Measurements from ENCODE around the gene WHRN.

Gene WHRN

DNA sequence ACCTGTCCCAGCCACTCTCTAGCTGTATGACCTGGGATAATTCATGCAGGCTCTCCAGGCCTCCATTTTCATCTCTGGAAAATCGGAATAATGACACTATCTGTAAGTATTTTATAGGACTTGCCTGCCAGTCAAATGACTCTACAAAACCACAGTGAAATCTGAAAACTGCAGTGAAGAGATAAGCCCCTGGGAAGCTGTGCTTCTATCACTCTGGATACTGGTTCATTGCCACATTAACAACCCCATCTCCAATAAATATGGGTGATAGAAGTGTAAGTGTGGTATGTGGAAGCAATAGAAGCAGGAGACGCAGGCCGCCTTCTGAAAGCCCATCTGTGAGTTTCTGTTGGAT lies 31.8 kb downstream of the WHRN start:
- H3K4me3 ChIP-seq (ENCODE audit: low read length): no peak overlapping the region
- no peaks in the 10 kb centered on the region for H3K36me3 ChIP-seq (ENCODE audit: control insufficient read depth, insufficient read depth, low read length)
- no peaks in the 10 kb centered on the region for H3K27me3 ChIP-seq (ENCODE audit: control insufficient read depth, insufficient read depth, low read length)
- H3K4me1 ChIP-seq (ENCODE audit: control insufficient read depth, insufficient read depth, low read length): no peaks in the 10 kb centered on the region
- H3K9ac ChIP-seq (ENCODE audit: low read length): no peak overlapping the region
- no peak overlapping the region for H3K27ac ChIP-seq (ENCODE audit: low read depth, low read length)

- Histone ChIP-seq H3K36me3 (ENCODE audit: control insufficient read depth, insufficient read depth, low read length) (no peaks in the 10 kb centered on the region), H3K9ac (ENCODE audit: low read length) (no peak overlapping the region), H3K27ac (ENCODE audit: low read depth, low read length) (no peak overlapping the region), H3K4me1 (ENCODE audit: control insufficient read depth, insufficient read depth, low read length) (no peaks in the 10 kb centered on the region), H3K27me3 (ENCODE audit: control insufficient read depth, insufficient read depth, low read length) (no peaks in the 10 kb centered on the region), H3K4me3 (ENCODE audit: low read length) (no peak overlapping the region)
Observed at GRCh38 chr9:114472765-114473446, 32.4 kb downstream of the WHRN start.

DNA sequence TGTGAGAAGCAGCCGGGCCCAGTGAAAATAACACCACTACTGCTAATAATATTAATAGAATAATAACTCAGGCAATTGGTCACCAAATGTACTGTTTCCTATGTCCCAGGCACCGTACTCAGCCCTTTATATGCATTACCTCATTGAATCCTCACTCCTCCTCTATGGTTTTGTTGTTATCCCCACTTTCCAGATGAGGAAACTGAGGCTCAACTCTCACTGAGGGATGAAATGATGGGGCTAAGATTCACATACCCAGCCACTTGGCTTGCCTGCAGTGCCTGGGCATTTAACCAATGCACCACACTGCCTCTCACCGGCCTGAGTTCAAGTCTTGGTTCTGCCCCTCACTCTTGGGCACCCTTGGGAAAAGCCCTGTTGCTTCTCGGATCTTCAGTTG lies 34.1 kb downstream of the WHRN start:
- H3K36me3 ChIP-seq (ENCODE audit: control insufficient read depth, insufficient read depth, low read length): no peaks in the 10 kb centered on the region
- H3K4me3 ChIP-seq (ENCODE audit: low read length): no peak overlapping the region
- no peaks in the 10 kb centered on the region for H3K4me1 ChIP-seq (ENCODE audit: control insufficient read depth, insufficient read depth, low read length)
- H3K27ac ChIP-seq (ENCODE audit: low read depth, low read length): no peak overlapping the region
- H3K9ac ChIP-seq (ENCODE audit: low read length): no peak overlapping the region
- no peaks in the 10 kb centered on the region for H3K27me3 ChIP-seq (ENCODE audit: control insufficient read depth, insufficient read depth, low read length)

DNA sequence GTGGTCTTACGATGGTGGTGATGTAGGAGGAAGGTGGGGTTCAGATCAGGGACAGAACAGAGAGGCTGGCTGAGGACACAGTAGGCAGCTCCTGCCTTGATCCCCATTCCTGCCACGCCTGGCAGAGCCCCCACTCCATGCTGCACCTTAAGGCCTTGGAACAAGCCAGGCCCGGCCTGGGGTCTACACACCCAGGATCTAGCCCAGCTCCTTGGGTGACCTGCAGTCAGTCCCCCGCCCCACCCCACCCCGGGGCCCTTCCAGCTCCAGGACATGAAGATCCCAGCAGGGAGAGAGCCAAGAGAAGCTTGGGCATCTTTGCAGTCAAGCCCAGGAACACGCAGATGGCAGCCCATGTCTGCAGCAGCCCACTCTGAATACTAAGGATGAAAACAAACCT lies 34.7 kb downstream of the WHRN start:
- Histone ChIP-seq H3K27me3 (ENCODE audit: control insufficient read depth, insufficient read depth, low read length) (no peaks in the 10 kb centered on the region), H3K4me3 (ENCODE audit: low read length) (no peak overlapping the region), H3K9ac (ENCODE audit: low read length) (no peak overlapping the region), H3K27ac (ENCODE audit: low read depth, low read length) (no peak overlapping the region), H3K4me1 (ENCODE audit: control insufficient read depth, insufficient read depth, low read length) (no peaks in the 10 kb centered on the region), H3K36me3 (ENCODE audit: control insufficient read depth, insufficient read depth, low read length) (no peaks in the 10 kb centered on the region)

GRCh38 chr9:114470121-114470520 lies 35.2 kb downstream of the WHRN start:
- no peaks in the 10 kb centered on the region for H3K27me3 ChIP-seq (ENCODE audit: control insufficient read depth, insufficient read depth, low read length)
- H3K27ac ChIP-seq (ENCODE audit: low read depth, low read length): no peak overlapping the region

DNA sequence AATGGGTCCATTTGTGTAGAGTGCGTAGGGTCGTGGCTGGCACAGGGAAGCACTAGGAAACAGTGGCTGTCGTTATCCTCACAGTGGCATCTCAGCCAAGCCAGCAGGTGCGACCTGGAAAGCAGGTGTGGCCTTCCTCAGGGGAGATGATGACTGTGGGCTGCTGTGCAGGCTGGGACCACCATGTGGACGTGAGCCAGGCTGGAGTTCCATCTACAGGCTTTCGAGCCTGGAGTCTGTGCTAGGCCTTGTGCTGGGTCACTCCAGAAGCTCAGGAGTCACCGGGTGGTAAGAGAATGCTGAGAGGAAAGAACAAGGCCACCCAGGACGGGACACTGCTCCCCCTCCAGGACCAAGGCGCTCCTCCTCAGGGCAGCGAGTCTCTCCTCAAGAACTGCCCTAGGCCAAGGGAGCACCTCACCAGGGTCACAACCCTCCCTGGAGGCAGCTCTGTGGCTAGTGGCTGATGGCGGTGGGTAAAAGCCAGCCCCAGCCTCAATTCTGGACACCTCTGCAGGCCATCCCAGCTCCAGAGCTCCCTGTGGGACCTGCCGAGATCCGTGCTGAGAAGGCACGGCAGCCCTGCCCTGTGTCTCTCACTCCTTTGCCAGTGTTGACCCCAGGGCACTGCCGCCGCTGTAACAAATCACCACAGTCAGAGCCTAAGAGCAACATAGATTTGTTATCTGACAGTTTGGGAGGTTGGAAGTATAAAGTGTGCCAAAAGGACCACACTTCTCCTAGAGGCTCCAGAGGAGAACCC lies 36.0 kb downstream of the WHRN start:
- H3K4me1 ChIP-seq (ENCODE audit: control insufficient read depth, insufficient read depth, low read length): no peaks in the 10 kb centered on the region
- no peaks in the 10 kb centered on the region for H3K36me3 ChIP-seq (ENCODE audit: control insufficient read depth, insufficient read depth, low read length)
- H3K27me3 ChIP-seq (ENCODE audit: control insufficient read depth, insufficient read depth, low read length): no peaks in the 10 kb centered on the region
- H3K4me3 ChIP-seq (ENCODE audit: low read length): no peak overlapping the region
- H3K27ac ChIP-seq (ENCODE audit: low read depth, low read length): no peak overlapping the region
- H3K9ac ChIP-seq (ENCODE audit: low read length): no peak overlapping the region

More at GRCh38 chr9:114470121-114470520, 35.2 kb downstream of the WHRN start:
- Histone ChIP-seq H3K36me3 (ENCODE audit: control insufficient read depth, insufficient read depth, low read length) (no peaks in the 10 kb centered on the region), H3K4me3 (ENCODE audit: low read length) (no peak overlapping the region), H3K4me1 (ENCODE audit: control insufficient read depth, insufficient read depth, low read length) (no peaks in the 10 kb centered on the region), H3K9ac (ENCODE audit: low read length) (no peak overlapping the region)

- Histone ChIP-seq H3K36me3 (ENCODE audit: control insufficient read depth, insufficient read depth, low read length) (no peaks in the 10 kb centered on the region), H3K27ac (ENCODE audit: low read depth, low read length) (no peak overlapping the region), H3K27me3 (ENCODE audit: control insufficient read depth, insufficient read depth, low read length) (no peaks in the 10 kb centered on the region), H3K9ac (ENCODE audit: low read length) (no peak overlapping the region), H3K4me3 (ENCODE audit: low read length) (no peak overlapping the region), H3K4me1 (ENCODE audit: control insufficient read depth, insufficient read depth, low read length) (no peaks in the 10 kb centered on the region)
Observed at GRCh38 chr9:114467910-114468309, 37.4 kb downstream of the WHRN start.

DNA sequence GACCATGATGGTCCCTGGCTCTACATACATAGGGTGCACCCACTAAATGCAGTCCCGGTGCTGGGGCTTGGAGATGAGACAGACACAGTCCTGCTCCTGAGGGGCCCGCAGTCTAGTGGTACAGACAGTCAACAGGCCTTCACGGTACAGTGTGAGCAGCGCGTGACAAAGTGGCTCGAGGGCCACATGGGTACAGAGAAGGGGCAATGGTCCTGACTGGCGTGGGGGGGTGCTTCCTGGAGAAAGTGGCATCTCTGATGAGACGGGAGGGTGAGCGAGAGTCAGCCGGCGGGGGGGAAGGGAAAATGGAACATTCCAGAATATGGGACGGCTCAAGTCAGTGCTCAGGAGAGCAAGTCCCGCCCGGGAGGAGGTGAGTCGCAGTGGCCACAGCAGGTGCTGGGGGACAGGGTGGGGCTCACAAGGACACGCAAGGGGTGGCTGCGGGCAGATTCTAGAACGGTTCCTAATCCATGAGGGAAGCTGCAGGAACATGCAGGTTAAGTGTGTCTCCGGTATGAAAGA lies 38.0 kb downstream of the WHRN start:
- no peaks in the 10 kb centered on the region for H3K4me1 ChIP-seq (ENCODE audit: control insufficient read depth, insufficient read depth, low read length)
- no peak overlapping the region for H3K4me3 ChIP-seq (ENCODE audit: low read length)
- H3K27me3 ChIP-seq (ENCODE audit: control insufficient read depth, insufficient read depth, low read length): no peaks in the 10 kb centered on the region
- no peaks in the 10 kb centered on the region for H3K36me3 ChIP-seq (ENCODE audit: control insufficient read depth, insufficient read depth, low read length)
- H3K27ac ChIP-seq (ENCODE audit: low read depth, low read length): no peak overlapping the region
- H3K9ac ChIP-seq (ENCODE audit: low read length): no peak overlapping the region

DNA sequence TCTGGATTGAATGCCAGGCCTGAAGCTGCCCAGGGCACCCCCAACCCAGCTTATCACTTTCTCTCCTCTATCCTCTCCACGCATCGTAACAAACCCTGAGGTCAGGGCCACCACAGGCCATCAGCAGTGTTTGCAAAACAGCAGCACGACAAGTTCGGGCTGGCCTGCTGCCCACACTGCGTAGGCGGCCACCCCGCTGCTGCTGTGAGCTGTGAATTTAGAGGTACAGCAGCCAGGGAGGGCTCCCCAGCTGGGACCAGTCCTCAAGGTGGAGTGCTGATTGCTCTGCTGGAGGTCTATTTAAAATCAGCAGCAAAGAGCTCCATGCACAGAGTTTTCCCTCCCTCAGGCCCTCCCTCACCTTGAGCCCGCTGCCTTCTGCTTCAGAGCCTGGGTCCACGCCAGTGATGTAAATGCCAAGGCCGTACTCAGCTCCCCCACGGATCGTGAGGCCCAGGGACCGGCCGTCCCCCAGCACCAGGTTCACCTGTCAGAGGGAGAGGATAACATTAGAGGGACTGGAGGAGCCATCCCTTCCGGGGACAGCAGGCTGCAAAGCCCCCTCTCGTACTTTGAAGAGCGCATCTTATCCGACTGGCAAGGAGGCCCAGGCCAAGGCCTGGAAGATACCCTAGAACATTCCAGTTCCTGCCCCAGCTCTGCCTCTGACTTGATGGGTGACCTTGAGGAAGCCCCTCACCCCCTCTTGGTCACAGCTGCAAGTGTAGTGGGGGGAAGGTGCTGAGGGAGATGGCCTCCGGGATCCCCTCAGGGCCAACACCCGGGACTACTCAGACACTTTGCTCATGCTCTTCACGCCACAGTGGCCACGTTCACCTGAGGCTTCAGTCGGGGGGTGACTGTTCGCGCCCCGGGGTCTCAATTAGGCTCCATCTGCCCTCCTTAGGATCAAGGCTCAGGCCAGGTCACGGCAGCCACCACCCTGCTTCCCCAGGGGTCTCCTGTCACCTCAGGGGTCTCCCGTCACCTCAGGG lies 39.1 kb downstream of the WHRN start:
- no peak overlapping the region for H3K9ac ChIP-seq (ENCODE audit: low read length)
- no peak overlapping the region for H3K27ac ChIP-seq (ENCODE audit: low read depth, low read length)
- H3K4me1 ChIP-seq (ENCODE audit: control insufficient read depth, insufficient read depth, low read length): no peaks in the 10 kb centered on the region
- H3K4me3 ChIP-seq (ENCODE audit: low read length): no peak overlapping the region
- no peaks in the 10 kb centered on the region for H3K36me3 ChIP-seq (ENCODE audit: control insufficient read depth, insufficient read depth, low read length)
- H3K27me3 ChIP-seq (ENCODE audit: control insufficient read depth, insufficient read depth, low read length): no peaks in the 10 kb centered on the region

GRCh38 chr9:114465417-114465816 lies 39.9 kb downstream of the WHRN start:
- Histone ChIP-seq H3K4me3 (ENCODE audit: low read length) (no peak overlapping the region), H3K27me3 (ENCODE audit: control insufficient read depth, insufficient read depth, low read length) (no peaks in the 10 kb centered on the region), H3K9ac (ENCODE audit: low read length) (no peak overlapping the region), H3K27ac (ENCODE audit: low read depth, low read length) (no peak overlapping the region), H3K4me1 (ENCODE audit: control insufficient read depth, insufficient read depth, low read length) (no peaks in the 10 kb centered on the region), H3K36me3 (ENCODE audit: control insufficient read depth, insufficient read depth, low read length) (no peaks in the 10 kb centered on the region)

- Histone ChIP-seq H3K27me3 (ENCODE audit: control insufficient read depth, insufficient read depth, low read length) (no peaks in the 10 kb centered on the region), H3K4me1 (ENCODE audit: control insufficient read depth, insufficient read depth, low read length) (no peaks in the 10 kb centered on the region), H3K4me3 (ENCODE audit: low read length) (no peak overlapping the region), H3K9ac (ENCODE audit: low read length) (no peak overlapping the region), H3K27ac (ENCODE audit: low read depth, low read length) (no peak overlapping the region), H3K36me3 (ENCODE audit: control insufficient read depth, insufficient read depth, low read length) (no peaks in the 10 kb centered on the region)
Observed at GRCh38 chr9:114464281-114465051, 40.8 kb downstream of the WHRN start.
